GM12874 (cell line): Measurements from ENCODE around the gene DPY19L3.

Experiments
- TF ChIP-seq, protein P1 (sequence below): IDR thresholded peaks from 2 replicates; pipeline ENCODE4 v1.5.1; 2011; ENCODE audit warnings: low read depth, mild to moderate bottlenecking, control low read depth, low read length, moderate library complexity; ENCODE audit not compliant: insufficient read depth

The DPY19L3 gene

DNA sequence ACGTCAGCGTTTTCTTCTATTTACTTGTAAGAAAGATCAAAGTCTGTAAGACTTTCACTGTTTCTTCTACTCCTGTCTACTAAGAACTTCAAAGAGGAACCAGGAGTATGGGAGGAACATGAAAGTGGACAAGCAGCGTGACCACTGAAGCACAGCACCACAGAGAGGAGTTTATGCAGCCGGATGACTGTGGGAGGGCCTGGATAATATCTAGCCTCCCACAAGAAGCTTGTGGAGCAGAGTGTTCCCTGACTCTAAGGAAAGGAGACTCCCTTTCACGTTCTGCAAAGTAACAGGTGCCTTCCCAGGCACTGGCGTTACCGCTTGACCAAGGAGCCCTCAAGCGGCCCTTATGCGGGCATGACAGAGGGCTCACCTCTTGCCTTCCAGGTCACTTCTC, 91.8 kb downstream of the DPY19L3 start:
- TF ChIP-seq, protein P1, sequence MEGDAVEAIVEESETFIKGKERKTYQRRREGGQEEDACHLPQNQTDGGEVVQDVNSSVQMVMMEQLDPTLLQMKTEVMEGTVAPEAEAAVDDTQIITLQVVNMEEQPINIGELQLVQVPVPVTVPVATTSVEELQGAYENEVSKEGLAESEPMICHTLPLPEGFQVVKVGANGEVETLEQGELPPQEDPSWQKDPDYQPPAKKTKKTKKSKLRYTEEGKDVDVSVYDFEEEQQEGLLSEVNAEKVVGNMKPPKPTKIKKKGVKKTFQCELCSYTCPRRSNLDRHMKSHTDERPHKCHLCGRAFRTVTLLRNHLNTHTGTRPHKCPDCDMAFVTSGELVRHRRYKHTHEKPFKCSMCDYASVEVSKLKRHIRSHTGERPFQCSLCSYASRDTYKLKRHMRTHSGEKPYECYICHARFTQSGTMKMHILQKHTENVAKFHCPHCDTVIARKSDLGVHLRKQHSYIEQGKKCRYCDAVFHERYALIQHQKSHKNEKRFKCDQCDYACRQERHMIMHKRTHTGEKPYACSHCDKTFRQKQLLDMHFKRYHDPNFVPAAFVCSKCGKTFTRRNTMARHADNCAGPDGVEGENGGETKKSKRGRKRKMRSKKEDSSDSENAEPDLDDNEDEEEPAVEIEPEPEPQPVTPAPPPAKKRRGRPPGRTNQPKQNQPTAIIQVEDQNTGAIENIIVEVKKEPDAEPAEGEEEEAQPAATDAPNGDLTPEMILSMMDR = no peak

DNA sequence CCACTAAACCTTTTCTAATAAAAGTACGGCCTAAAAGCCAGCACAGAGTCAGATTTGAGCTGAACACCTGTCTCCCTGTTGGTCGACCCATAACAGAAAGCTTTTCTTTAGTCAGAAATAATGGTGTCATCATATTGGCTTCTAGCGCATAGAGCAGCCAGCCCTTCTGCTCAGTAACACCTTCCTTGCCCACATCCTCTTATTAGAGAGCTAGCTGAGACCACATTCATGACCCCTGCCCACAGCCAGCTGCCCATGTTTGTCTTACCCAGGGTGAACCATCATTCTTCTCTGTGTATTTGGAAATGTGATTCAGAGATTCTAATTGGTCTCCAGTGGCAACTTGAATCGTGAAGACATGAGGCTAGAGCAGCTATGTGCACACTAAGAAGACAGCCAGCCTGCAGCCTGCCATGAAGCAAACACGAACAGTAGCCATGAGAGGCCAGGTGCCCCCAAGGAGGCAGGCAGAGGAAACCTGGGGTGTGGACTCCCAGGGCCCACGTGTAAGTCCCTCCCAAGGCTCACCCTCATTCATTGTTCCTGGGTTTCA, 93.2 kb downstream of the DPY19L3 start:
- TF ChIP-seq, protein P1 = no peak

DNA sequence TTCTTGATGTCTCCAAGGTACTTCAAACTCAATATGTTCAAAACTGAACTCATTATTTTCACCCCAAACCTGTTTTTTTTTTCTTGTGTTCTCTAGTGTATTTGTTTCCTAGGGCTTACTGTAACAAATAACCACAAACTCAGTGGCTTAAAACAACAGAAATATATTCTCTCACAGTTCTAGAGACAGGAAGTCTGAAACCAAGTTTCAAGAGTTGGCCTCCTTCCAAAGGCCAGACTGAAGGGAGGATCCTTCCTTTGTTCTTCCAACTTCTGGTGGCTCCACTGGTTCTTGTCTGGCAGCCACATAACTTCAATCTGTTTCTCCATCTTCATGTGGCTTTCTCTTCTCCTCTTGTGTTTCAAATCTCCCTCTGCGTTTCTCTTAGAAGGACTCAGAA, 113.5 kb downstream of the DPY19L3 start:
- TF ChIP-seq, protein P1 = no peak

DNA sequence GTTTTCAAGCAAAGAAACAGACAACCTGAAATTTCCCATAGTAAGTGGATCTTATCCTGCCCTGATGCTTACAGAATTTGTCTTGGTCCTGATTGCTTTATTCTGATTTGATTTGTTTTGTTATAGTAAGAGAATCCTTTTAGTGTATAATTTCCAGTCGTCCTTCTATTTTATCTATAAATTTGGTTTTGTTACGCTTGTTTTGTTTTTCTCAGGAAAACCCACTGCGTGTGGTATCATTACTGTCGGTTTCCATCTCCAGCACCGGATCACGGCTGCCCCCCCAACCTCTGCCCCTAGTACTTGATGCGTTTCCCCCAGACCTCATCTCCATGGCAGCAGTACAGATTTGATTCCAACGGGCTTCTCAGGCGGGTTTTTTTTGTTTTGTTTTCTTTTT, 117.4 kb downstream of the DPY19L3 start:
- TF ChIP-seq, protein P1 = no peak

DNA sequence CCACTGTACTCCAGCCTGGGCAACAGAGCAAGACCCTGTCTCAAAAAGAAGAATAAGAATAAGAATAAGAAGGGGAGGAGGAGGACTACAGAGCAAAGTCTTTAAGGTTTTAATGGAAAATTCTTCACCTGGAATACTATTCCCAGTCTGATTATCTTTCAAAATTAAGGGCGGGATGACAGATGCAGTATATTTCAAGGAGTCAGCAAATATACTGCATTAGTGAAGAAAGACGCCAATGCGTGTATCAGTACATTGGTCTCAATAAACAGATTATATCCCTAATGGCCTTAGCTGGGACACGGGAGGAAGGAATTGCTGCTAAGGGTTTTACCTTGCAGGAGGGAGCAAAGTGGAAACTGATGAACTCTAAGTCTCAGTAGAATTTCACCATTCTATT, 121.3 kb downstream of the DPY19L3 start:
- TF ChIP-seq, protein P1 = no peak

DNA sequence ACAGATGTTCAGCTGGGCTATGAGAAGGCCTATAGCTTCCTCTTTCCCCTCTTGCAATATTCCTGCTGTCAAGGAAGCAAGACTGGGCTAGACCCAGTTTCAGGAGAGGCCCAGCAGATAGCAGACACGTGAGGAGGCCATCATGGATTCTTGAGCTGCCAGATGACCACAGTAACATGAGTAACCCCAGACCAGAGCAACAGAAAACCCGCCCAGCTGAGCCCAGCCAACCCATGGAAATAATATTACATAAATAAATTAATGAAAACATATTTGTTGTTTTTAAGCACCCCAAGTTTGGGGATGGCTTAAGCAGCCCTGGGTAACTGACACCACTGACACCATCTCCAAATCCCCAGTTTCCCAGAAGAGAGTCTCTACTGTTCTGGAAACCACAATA, 125.2 kb downstream of the DPY19L3 start:
- TF ChIP-seq, protein P1 = no peak

DNA sequence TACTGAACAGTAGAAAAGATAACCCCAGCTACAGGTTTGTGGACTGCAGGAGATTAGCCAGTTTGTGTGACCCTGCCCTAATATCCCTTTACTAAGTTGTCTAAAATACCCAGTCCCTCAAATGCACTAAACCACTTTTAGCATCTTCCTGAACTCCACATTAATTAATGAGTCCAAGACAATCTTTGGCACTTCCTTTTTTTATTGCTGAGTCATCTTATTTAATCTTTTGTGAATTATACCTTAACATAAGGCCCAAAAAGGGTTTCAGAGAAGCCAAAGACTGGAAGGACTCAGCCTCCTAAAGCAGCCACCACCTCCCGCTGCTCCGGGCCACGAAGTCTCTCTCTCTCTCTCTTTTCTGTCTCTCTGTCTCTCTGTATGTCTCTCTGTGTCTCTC, 126.7 kb downstream of the DPY19L3 start:
- TF ChIP-seq, protein P1 = no peak
